Kidney tubule cell (primary cell): ENCODE results near the gene PHPT1.
A peak's percentile ranks its signal among the peaks of the same experiment; 100 is the strongest.

Experiments
- DNase-seq: peaks from one replicate; pipeline ENCODE4 v3.0.0-alpha.2; 2018; ENCODE audit warnings: low spot score

Gene PHPT1

GRCh38 chr9:136848393-136849037 is 694 bp upstream of the PHPT1 start:
- no peak for DNase-seq

- DNase-seq, result no peak
Observed at GRCh38 chr9:136849960-136850865, 1.0 kb downstream of the PHPT1 start.

GRCh38 chr9:136850866-136851775 is 1.9 kb downstream of the PHPT1 start:
- DNase-seq, result no peak

- no peak for DNase-seq
Observed at GRCh38 chr9:136851941-136852663, 2.9 kb downstream of the PHPT1 start, which contains the start of gene MAMDC4. Gene MAMDC4, plus strand, starts transcription at chr9:136852346. Its CDS starts 71 bp downstream, at chr9:136852417.

- no peak for DNase-seq
Observed at GRCh38 chr9:136852664-136853595, 3.7 kb downstream of the PHPT1 start.

- DNase-seq, result no peak
Observed at GRCh38 chr9:136853596-136854112, 4.4 kb downstream of the PHPT1 start.

GRCh38 chr9:136854113-136854841 is 5.1 kb downstream of the PHPT1 start:
- no peak for DNase-seq

GRCh38 chr9:136854842-136855460 is 5.7 kb downstream of the PHPT1 start:
- no peak for DNase-seq

- no peak for DNase-seq
Observed at GRCh38 chr9:136855461-136856078, 6.4 kb downstream of the PHPT1 start.

GRCh38 chr9:136856079-136856476 is 6.9 kb downstream of the PHPT1 start:
- DNase-seq, result no peak

- no peak for DNase-seq
Observed at GRCh38 chr9:136856541-136857141, 7.4 kb downstream of the PHPT1 start.

GRCh38 chr9:136857166-136857565 is 8.0 kb downstream of the PHPT1 start:
- DNase-seq, result no peak

- DNase-seq, result no peak
Observed at GRCh38 chr9:136857581-136858412, 8.6 kb downstream of the PHPT1 start.

GRCh38 chr9:136858452-136858843 is 9.2 kb downstream of the PHPT1 start:
- no peak for DNase-seq

- peak; percentile 63 for DNase-seq
Observed at GRCh38 chr9:136858844-136859757, 9.9 kb downstream of the PHPT1 start.

- DNase-seq, result no peak
Observed at GRCh38 chr9:136860529-136860928, 11.3 kb downstream of the PHPT1 start.
